HepG2 (cell line): ENCODE results near the gene VPS11. TPM values are rescaled to one million over a fixed set of nuclear protein-coding genes. Genes with fewer than 3 reads are reported as not detected.

ENCODE experiments used
- DR1 ChIP-seq: sonication (generic); formaldehyde crosslinking; IDR thresholded peaks from 2 replicates; pipeline ENCODE4 v1.8.0; 2021; ENCODE audit warnings: mild to moderate bottlenecking, missing genetic modification reagents, inconsistent platforms
- DZIP1 ChIP-seq: sonication (generic); formaldehyde crosslinking; IDR thresholded peaks from 2 replicates; pipeline ENCODE4 v1.5.0; 2020; ENCODE audit warnings: mild to moderate bottlenecking, missing genetic modification reagents
- EEA1 ChIP-seq: sonication (generic); formaldehyde crosslinking; IDR thresholded peaks from 2 replicates; pipeline ENCODE4 v1.5.1; 2020; ENCODE audit warnings: mild to moderate bottlenecking, missing genetic modification reagents, borderline replicate concordance
- KAT8 ChIP-seq: IDR thresholded peaks from 2 replicates; pipeline ENCODE4 v1.6.1; 2016; ENCODE audit warnings: missing genetic modification reagents, missing compliant biosample characterization
- KDM5B ChIP-seq: sonication (generic); formaldehyde crosslinking; IDR thresholded peaks from 2 replicates; pipeline ENCODE4 v1.4.0; 2020; ENCODE audit warnings: missing genetic modification reagents, mild to moderate bottlenecking, borderline replicate concordance
- LBX2 ChIP-seq: sonication (generic); formaldehyde crosslinking; IDR thresholded peaks from 2 replicates; pipeline ENCODE4 v1.5.0; 2020; ENCODE audit warnings: missing genetic modification reagents, mild to moderate bottlenecking, borderline replicate concordance
- MAFF ChIP-seq: IDR thresholded peaks from 2 replicates; pipeline ENCODE4 v1.6.1; 2011; ENCODE audit warnings: low read depth, low read length, improper control_type of control experiment
- MTF1 ChIP-seq: sonication (generic); formaldehyde crosslinking; IDR thresholded peaks from 2 replicates; pipeline ENCODE4 v1.5.0; 2020; ENCODE audit warnings: missing genetic modification reagents
- RFX5 ChIP-seq: IDR thresholded peaks from 2 replicates; pipeline ENCODE4 v1.6.1; 2011; ENCODE audit warnings: low read depth, low read length, improper control_type of control experiment
- RNF219 ChIP-seq: sonication (generic); formaldehyde crosslinking; IDR thresholded peaks from 2 replicates; pipeline ENCODE4 v1.5.0; 2020; ENCODE audit warnings: mild to moderate bottlenecking, missing genetic modification reagents
- ZBTB38 ChIP-seq: sonication (generic); formaldehyde crosslinking; IDR thresholded peaks from 2 replicates; pipeline ENCODE4 v1.5.1; 2020; ENCODE audit warnings: mild to moderate bottlenecking, missing genetic modification reagents
- ZNF274 ChIP-seq: sonication (generic); formaldehyde crosslinking; IDR thresholded peaks from 2 replicates; pipeline ENCODE4 v1.5.1; 2020; ENCODE audit warnings: mild to moderate bottlenecking, missing genetic modification reagents
- ZNF329 ChIP-seq: sonication (generic); formaldehyde crosslinking; IDR thresholded peaks from 2 replicates; pipeline ENCODE4 v1.9.0; 2021; ENCODE audit warnings: low read depth, mild to moderate bottlenecking, missing genetic modification reagents
- ZNF335 ChIP-seq: sonication (generic); formaldehyde crosslinking; IDR thresholded peaks from 2 replicates; pipeline ENCODE4 v1.4.0; 2020; ENCODE audit warnings: missing genetic modification reagents
- ZNF615 ChIP-seq: sonication (generic); formaldehyde crosslinking; IDR thresholded peaks from 2 replicates; pipeline ENCODE4 v1.5.0; 2020; ENCODE audit warnings: mild to moderate bottlenecking, missing genetic modification reagents, borderline replicate concordance
- ZNF749 ChIP-seq: sonication (generic); formaldehyde crosslinking; IDR thresholded peaks from 2 replicates; pipeline ENCODE4 v1.8.0; 2022; ENCODE audit warnings: mild to moderate bottlenecking, missing genetic modification reagents, moderate library complexity, borderline replicate concordance
- ZNF75D ChIP-seq: sonication (generic); formaldehyde crosslinking; IDR thresholded peaks from 2 replicates; pipeline ENCODE4 v1.8.1; 2023; ENCODE audit warnings: missing genetic modification reagents, mild to moderate bottlenecking, borderline replicate concordance
- ZNF83 ChIP-seq: sonication (generic); formaldehyde crosslinking; IDR thresholded peaks from 2 replicates; pipeline ENCODE4 v1.4.0; 2020; ENCODE audit warnings: missing genetic modification reagents, mild to moderate bottlenecking, borderline replicate concordance
- ZNF850 ChIP-seq: sonication (generic); formaldehyde crosslinking; conservative IDR thresholded peaks from 2 replicates; pipeline ENCODE4 v1.9.0; 2021; ENCODE audit warnings: mild to moderate bottlenecking, missing genetic modification reagents
- polyA plus RNA-seq, 8 experiments: library from polyadenylated mRNA; depleted of rRNA in 3 of 8; stranded (reverse) in 7 of 8; unstranded in 1 of 8; fragments of >200 nt; fragmentation: Illumina TruSeq in 4 of 8; extraction: Trizol in 4 of 8; gene quantifications; 2 replicates each; pipeline versions ENCODE4 v1.2.1 to v1.2.3, GENCODE V29; 2011 to 2016; ENCODE audit warnings: low read depth in 4 of 8, missing spikeins in 1 of 8, mixed read lengths in 1 of 8; ENCODE audit not compliant: insufficient read depth in 1 of 8
- total RNA-seq, 5 experiments: library from RNA; depleted of rRNA; stranded (reverse); fragments of >200 nt; fragmentation: Illumina TruSeq; extraction: Trizol; gene quantifications; 2 replicates each; pipeline ENCODE4 v1.2.3, GENCODE V29; 2016; ENCODE audit warnings: low read depth in 1 of 5
- TF ChIP-seq, protein P1 (sequence below): sonication (generic); formaldehyde crosslinking; IDR thresholded peaks from 2 replicates; pipeline ENCODE4 v1.4.0; 2020; ENCODE audit warnings: missing genetic modification reagents, borderline replicate concordance

Gene VPS11
- total and polyA plus RNA-seq, 2 of the 13 experiments (the other 11 are each of a cell fraction or from before 2014, with no cell fraction given), result 13.7 to 21.6 TPM

DNA sequence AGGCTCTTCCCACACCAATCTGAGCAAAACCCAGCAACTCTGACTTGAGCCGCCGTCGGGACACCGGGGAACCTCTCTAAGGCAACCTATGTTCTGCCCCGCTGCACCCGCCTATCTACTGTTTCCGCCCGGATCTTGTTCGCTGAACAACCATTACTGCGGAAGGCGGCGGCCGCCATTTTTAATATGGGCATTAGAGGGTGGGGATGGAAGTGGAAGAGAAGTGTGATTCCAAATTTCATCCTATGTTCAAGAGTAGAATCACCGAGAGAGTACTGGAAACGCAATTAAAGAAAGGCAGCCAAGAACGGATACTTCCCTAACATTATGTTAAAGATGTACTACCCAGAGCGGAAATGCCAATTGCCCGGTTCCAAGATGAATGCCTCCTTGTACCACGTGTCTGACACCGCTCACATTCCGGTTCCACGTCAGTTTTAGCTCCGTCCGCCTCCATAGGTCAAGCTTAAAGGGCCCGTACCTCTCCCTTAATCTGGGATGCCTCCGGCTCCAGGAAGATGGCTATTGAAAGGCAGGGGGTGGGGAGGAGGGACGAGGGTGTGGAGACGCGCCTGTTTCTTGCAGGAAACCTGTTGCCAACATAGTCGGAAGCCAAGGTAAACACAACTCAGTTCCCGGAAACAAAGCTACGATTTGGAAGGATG lies 34.3 kb downstream of the VPS11 start, which contains the start of gene DPAGT1 (continued):
- TF ChIP-seq EEA1, result no peak
- no peak for TF ChIP-seq KDM5B (CRISPR knock-in tag)
- no peak for TF ChIP-seq RNF219 (CRISPR knock-in tag)
- no peak for TF ChIP-seq DZIP1 (CRISPR knock-in tag)
- TF ChIP-seq MTF1 (CRISPR knock-in tag), result no peak
- TF ChIP-seq ZBTB38 (CRISPR knock-in tag), result no peak
- TF ChIP-seq MAFF, result no peak
- TF ChIP-seq ZNF615 (CRISPR knock-in tag), result peak; percentile 56; the same call in 1 of the 2 replicates
- no peak for TF ChIP-seq ZNF850
- no peak; the same call in 1 of the 2 replicates for TF ChIP-seq ZNF749 (CRISPR knock-in tag)
- TF ChIP-seq ZNF274 (CRISPR knock-in tag), result no peak
- no peak for TF ChIP-seq ZNF75D (CRISPR knock-in tag)
- no peak for TF ChIP-seq RFX5
- TF ChIP-seq LBX2, result no peak
- peak; percentile 86 for TF ChIP-seq KAT8 (CRISPR knock-in tag)
- TF ChIP-seq ZNF329 (CRISPR knock-in tag), result no peak
- 0 out of 2 replicates have a peak, but pooled peaks have one; percentile 24 for TF ChIP-seq DR1 (CRISPR knock-in tag)
- TF ChIP-seq, protein P1, sequence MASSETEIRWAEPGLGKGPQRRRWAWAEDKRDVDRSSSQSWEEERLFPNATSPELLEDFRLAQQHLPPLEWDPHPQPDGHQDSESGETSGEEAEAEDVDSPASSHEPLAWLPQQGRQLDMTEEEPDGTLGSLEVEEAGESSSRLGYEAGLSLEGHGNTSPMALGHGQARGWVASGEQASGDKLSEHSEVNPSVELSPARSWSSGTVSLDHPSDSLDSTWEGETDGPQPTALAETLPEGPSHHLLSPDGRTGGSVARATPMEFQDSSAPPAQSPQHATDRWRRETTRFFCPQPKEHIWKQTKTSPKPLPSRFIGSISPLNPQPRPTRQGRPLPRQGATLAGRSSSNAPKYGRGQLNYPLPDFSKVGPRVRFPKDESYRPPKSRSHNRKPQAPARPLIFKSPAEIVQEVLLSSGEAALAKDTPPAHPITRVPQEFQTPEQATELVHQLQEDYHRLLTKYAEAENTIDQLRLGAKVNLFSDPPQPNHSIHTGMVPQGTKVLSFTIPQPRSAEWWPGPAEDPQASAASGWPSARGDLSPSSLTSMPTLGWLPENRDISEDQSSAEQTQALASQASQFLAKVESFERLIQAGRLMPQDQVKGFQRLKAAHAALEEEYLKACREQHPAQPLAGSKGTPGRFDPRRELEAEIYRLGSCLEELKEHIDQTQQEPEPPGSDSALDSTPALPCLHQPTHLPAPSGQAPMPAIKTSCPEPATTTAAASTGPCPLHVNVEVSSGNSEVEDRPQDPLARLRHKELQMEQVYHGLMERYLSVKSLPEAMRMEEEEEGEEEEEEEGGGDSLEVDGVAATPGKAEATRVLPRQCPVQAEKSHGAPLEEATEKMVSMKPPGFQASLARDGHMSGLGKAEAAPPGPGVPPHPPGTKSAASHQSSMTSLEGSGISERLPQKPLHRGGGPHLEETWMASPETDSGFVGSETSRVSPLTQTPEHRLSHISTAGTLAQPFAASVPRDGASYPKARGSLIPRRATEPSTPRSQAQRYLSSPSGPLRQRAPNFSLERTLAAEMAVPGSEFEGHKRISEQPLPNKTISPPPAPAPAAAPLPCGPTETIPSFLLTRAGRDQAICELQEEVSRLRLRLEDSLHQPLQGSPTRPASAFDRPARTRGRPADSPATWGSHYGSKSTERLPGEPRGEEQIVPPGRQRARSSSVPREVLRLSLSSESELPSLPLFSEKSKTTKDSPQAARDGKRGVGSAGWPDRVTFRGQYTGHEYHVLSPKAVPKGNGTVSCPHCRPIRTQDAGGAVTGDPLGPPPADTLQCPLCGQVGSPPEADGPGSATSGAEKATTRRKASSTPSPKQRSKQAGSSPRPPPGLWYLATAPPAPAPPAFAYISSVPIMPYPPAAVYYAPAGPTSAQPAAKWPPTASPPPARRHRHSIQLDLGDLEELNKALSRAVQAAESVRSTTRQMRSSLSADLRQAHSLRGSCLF (CRISPR knock-in tag), result no peak
- peak; percentile 33; the same call in 1 of the 2 replicates for TF ChIP-seq ZNF335 (CRISPR knock-in tag)
- no peak for TF ChIP-seq ZNF83 (CRISPR knock-in tag)
